Nephron progenitor cell (in vitro differentiated cells): ENCODE results near the gene NALCN.

Experiments
- DNase-seq: peaks from one replicate; pipeline ENCODE4 v3.0.0; 2021
- H3K27ac Mint-ChIP-seq: 2 replicates; pipeline ENCODE4 v1.8.0; 2021; ENCODE audit warnings: mild to moderate bottlenecking, moderate library complexity, mixed read lengths
- H3K27me3 Mint-ChIP-seq: 2 replicates; pipeline ENCODE4 v1.8.0; 2021; ENCODE audit warnings: mild to moderate bottlenecking, low read depth, mixed read lengths; ENCODE audit not compliant: poor library complexity
- H3K36me3 Mint-ChIP-seq: 2 replicates; pipeline ENCODE4 v1.8.0; 2021; ENCODE audit warnings: low read depth, mixed read lengths
- H3K4me1 Mint-ChIP-seq: 2 replicates; pipeline ENCODE4 v1.8.0; 2021; ENCODE audit warnings: mixed read lengths
- H3K4me3 Mint-ChIP-seq: 2 replicates; pipeline ENCODE4 v1.8.0; 2021; ENCODE audit warnings: mild to moderate bottlenecking, moderate library complexity, mixed read lengths
- H3K9me3 Mint-ChIP-seq: 2 replicates; pipeline ENCODE4 v1.8.0; 2021; ENCODE audit warnings: mild to moderate bottlenecking, moderate library complexity, mixed read lengths
- TF ChIP-seq, protein P1 (sequence below): fragments of 200-600 bp; sonication (generic); IDR thresholded peaks from 2 replicates; pipeline ENCODE4 v1.5.0; 2021; ENCODE audit warnings: antibody characterized with exemption

The NALCN gene

DNA sequence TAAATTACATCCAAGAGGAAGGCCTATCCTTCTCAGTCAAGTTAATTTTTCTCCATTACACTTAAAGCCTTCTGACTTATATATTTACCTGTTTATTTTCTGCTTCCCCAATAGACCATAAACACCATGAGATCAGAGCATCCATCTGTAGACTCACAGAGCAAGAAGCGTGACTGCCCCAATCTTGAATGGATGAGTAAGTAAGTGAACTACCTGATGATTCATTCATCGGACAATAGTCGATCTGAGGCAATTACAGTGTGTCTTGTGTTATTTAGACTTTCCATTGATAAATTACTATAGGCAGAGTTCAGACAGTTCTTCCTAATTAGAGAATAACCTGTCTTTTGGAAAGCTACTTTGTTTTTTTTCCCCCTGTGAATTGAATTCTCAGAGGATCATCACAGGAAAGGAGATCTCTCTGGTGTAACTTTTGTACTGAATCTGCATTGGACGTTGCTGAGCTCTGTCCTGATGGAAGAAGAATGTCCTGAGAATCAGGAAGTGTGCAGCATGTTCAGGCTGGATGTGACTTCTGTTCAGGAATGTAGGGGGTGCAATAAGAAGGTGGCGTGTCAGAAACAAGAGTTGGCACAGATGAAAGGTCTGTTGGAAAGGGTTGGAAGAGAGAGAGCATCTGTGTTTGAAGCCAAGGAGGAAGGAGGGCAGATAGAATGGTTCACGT lies 367.0 kb downstream of the NALCN start:
- no peak for DNase-seq
- H3K4me1 Mint-ChIP-seq = no peaks in the 10 kb centered on the region
- H3K27me3 Mint-ChIP-seq = no peaks in the 10 kb centered on the region
- TF ChIP-seq, protein P1, sequence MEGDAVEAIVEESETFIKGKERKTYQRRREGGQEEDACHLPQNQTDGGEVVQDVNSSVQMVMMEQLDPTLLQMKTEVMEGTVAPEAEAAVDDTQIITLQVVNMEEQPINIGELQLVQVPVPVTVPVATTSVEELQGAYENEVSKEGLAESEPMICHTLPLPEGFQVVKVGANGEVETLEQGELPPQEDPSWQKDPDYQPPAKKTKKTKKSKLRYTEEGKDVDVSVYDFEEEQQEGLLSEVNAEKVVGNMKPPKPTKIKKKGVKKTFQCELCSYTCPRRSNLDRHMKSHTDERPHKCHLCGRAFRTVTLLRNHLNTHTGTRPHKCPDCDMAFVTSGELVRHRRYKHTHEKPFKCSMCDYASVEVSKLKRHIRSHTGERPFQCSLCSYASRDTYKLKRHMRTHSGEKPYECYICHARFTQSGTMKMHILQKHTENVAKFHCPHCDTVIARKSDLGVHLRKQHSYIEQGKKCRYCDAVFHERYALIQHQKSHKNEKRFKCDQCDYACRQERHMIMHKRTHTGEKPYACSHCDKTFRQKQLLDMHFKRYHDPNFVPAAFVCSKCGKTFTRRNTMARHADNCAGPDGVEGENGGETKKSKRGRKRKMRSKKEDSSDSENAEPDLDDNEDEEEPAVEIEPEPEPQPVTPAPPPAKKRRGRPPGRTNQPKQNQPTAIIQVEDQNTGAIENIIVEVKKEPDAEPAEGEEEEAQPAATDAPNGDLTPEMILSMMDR = no peak
- peaks cover 18% of the 10 kb centered on the region for H3K9me3 Mint-ChIP-seq
- no peaks in the 10 kb centered on the region for H3K36me3 Mint-ChIP-seq
- no peak overlapping the region for H3K27ac Mint-ChIP-seq
- no peak overlapping the region for H3K4me3 Mint-ChIP-seq

DNA sequence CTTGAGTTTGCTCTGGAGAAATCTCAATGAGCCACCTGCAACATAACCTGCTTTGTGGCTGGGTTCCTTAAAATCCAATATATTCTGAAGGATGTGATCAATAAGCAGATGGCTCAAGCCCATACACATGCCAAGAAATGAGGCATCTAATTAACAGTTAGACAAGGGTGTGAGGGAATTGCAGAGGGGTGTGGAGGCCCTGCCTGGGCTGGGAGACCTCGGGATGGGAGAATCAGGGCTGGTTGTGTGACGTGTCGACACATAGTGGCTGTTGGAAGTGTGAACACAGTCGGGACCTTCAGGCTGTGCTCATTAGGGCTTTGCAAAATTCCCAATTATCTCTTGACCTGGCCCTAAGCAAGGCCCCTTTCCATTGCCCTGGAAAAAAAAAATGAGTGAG lies 379.8 kb downstream of the NALCN start:
- Mint-ChIP-seq H3K36me3 (no peaks in the 10 kb centered on the region), H3K9me3 (peaks cover 18% of the 10 kb centered on the region), H3K27ac (no peak overlapping the region), H3K4me1 (no peaks in the 10 kb centered on the region), H3K27me3 (peaks cover 10% of the 10 kb centered on the region), H3K4me3 (no peak overlapping the region)
- DNase-seq = no peak
- TF ChIP-seq, protein P1 = no peak

DNA sequence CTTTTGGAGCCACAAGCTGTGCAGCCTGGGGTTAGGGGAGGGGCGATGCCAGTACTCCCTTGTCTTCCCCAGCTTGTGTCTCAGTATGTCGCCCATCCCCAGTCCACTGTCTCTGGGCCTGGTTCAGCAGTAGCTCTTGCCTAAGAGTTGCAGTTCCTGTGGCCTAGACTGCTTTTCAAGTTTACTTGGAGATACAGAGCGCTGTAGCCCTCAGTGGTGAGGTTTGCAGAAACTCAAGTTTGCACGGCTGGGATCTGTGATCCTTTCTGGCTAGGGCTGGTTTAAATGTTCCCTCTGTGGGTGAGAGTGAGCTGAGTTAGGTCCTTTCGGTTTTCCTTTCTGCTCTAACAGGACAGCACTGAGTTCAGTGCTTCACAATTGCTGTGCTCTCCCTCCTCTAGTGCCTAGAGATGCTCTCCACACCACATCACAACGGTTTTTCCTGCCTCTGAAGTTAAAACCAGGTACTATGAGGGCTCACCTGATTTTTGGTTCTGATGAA lies 381.1 kb downstream of the NALCN start:
- Mint-ChIP-seq H3K27me3 (peaks cover 3% of the 10 kb centered on the region), H3K9me3 (peaks cover 16% of the 10 kb centered on the region), H3K27ac (no peak overlapping the region), H3K4me3 (no peak overlapping the region), H3K36me3 (no peaks in the 10 kb centered on the region), H3K4me1 (no peaks in the 10 kb centered on the region)
- DNase-seq = no peak
- TF ChIP-seq, protein P1 = no peak

DNA sequence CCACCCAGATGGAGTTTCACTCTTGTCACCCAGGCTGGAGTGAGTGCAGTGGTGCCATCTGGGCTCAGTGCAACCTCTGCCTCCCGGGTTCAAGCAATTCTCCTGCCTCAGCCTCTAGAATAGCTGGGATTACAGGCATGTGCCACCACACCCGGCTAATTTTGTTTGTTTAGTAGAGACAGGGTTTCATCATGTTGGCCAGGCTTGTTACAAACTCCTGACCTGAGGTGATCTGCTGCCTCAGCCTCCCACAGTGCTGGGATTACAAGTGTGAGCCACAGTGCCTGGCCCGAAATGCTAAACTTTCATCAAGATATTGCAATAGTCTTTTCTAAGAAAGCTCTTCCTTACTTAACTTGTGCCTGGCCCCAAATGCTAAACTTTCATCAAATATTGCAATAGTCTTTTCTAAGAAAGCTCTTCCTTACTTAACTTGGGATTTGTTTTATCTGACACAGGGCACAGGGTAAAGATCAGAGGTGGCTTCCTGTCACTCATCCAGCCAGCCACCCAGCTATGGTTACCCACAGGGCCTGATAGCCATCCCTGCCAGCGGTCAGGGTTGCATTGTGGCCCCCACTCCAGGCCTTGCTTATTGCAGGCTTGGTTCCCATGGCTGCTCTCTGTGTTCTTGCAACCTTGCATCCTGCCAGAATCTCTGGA lies 389.4 kb downstream of the NALCN start:
- Mint-ChIP-seq H3K4me3 (no peak overlapping the region), H3K27me3 (peaks cover 3% of the 10 kb centered on the region)
- TF ChIP-seq, protein P1 = no peak

DNA sequence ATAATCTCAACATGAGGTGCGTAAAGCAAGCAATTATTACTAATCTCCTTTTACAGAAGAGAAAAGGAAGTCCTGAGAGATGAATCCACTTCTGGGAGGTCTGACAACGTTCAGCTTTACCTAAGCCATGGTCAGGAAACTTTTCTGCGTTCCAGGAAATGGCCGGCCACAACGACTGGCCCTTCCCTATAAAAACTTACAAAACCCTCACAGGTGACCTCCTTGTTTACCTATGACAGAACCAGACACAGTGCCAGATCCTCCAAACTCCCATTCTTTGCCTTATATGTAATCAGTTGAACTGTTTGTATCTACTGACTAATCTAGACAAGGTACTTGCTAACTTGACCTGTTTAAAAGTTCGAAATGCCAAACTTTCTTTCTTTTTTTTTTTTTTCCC lies 390.0 kb downstream of the NALCN start:
- H3K9me3 Mint-ChIP-seq = no peaks in the 10 kb centered on the region
- H3K4me1 Mint-ChIP-seq = peaks cover 11% of the 10 kb centered on the region

More for the DNA sequence above, 389.4 kb downstream of the NALCN start:
- H3K9me3 Mint-ChIP-seq = no peaks in the 10 kb centered on the region
- H3K4me1 Mint-ChIP-seq = peaks cover 11% of the 10 kb centered on the region
- H3K36me3 Mint-ChIP-seq = no peaks in the 10 kb centered on the region
- H3K27ac Mint-ChIP-seq = no peak overlapping the region
- DNase-seq = no peak

More for the DNA sequence above, 390.0 kb downstream of the NALCN start:
- H3K36me3 Mint-ChIP-seq = no peaks in the 10 kb centered on the region
- no peak for DNase-seq
- TF ChIP-seq, protein P1 = no peak
- no peak overlapping the region for H3K27ac Mint-ChIP-seq
- H3K27me3 Mint-ChIP-seq = peaks cover 3% of the 10 kb centered on the region
- no peak overlapping the region for H3K4me3 Mint-ChIP-seq
